Osteoblast (primary cell): ENCODE results near the gene TRA2A. TPM values are rescaled to one million over a fixed set of nuclear protein-coding genes. Genes with fewer than 3 reads are reported as not detected.
A peak's percentile ranks its signal among the peaks of the same experiment; 100 is the strongest.

Experiments
- DNase-seq: peaks from one replicate; pipeline ENCODE4 v3.0.0; 2011; ENCODE audit warnings: low spot score, mixed read lengths; ENCODE audit not compliant: insufficient read length; ENCODE audit errors: missing footprints
- H2AFZ ChIP-seq: 2 replicates; pipeline ENCODE4 v1.6.0; 2011; ENCODE audit warnings: mild to moderate bottlenecking, low read length
- H3K27ac ChIP-seq: 2 replicates; pipeline ENCODE4 v1.5.1; 2011; ENCODE audit warnings: mild to moderate bottlenecking, low read depth, low read length, moderate library complexity
- H3K27me3 ChIP-seq: 2 replicates; pipeline ENCODE4 v1.6.0; 2012; ENCODE audit warnings: mild to moderate bottlenecking, control low read depth, inconsistent platforms, low read length, moderate library complexity; ENCODE audit not compliant: insufficient read depth
- H3K36me3 ChIP-seq: 2 replicates; pipeline ENCODE4 v1.5.1; 2011; ENCODE audit warnings: mild to moderate bottlenecking, low read length, control low read depth, moderate library complexity; ENCODE audit not compliant: insufficient read depth
- H3K4me1 ChIP-seq: 2 replicates; pipeline ENCODE4 v1.5.1; 2011; ENCODE audit warnings: mild to moderate bottlenecking, low read length, control low read depth, moderate library complexity; ENCODE audit not compliant: insufficient read depth
- H3K4me2 ChIP-seq: 2 replicates; pipeline ENCODE4 v1.6.0; 2011; ENCODE audit warnings: mild to moderate bottlenecking, low read length; ENCODE audit not compliant: insufficient read depth
- H3K4me3 ChIP-seq: fragments of 200-600 bp; sonication (generic); 3 replicates; pipeline ENCODE4 v1.5.1; 2012; ENCODE audit warnings: mild to moderate bottlenecking, low read length, inconsistent platforms; ENCODE audit not compliant: insufficient read depth
- H3K79me2 ChIP-seq: 2 replicates; pipeline ENCODE4 v1.6.0; 2012; ENCODE audit warnings: mild to moderate bottlenecking, low read length, control low read depth, inconsistent platforms; ENCODE audit not compliant: insufficient read depth
- H3K9me3 ChIP-seq: 2 replicates; pipeline ENCODE4 v1.5.1; 2011; ENCODE audit warnings: low read depth, low read length, control low read depth
- H4K20me1 ChIP-seq: 2 replicates; pipeline ENCODE4 v1.6.0; 2012; ENCODE audit warnings: mild to moderate bottlenecking, low read length, control low read depth; ENCODE audit not compliant: insufficient read depth
- CTCF ChIP-seq: IDR thresholded peaks from 2 replicates; pipeline ENCODE4 v1.5.1; 2011; ENCODE audit warnings: mild to moderate bottlenecking, low read depth, low read length, moderate library complexity; ENCODE audit errors: extremely low read depth
- total RNA-seq: library from RNA; depleted of rRNA; stranded (reverse); fragments of >200 nt; gene quantifications from 2 replicates; pipeline ENCODE4 v1.2.3, GENCODE V29; 2012

The TRA2A gene
- total RNA-seq, 1 donor: 25.7 TPM

- Histone ChIP-seq H3K27me3 (peaks cover 70% of the 10 kb centered on the region), H2AFZ (peak overlapping the region; percentile 67), H3K27ac (peak overlapping the region; percentile 60), H3K79me2 (peaks cover 42% of the 10 kb centered on the region), H3K4me2 (peak overlapping the region; percentile 95), H3K4me1 (peaks cover 24% of the 10 kb centered on the region), H4K20me1 (no peaks in the 10 kb centered on the region), H3K9me3 (no peaks in the 10 kb centered on the region), H3K4me3 (peak overlapping the region; percentile 78), H3K36me3 (no peaks in the 10 kb centered on the region)
- TF ChIP-seq CTCF: no peak
- peak; percentile 87 for DNase-seq
Observed at GRCh38 chr7:23469150-23469960, 62.4 kb downstream of the TRA2A start.

- no peaks in the 10 kb centered on the region for H4K20me1 ChIP-seq
- H3K27me3 ChIP-seq: peaks cover 63% of the 10 kb centered on the region
- H3K4me2 ChIP-seq: peak overlapping the region; percentile 95
- peaks cover 47% of the 10 kb centered on the region for H3K79me2 ChIP-seq
- peak overlapping the region; percentile 78 for H3K4me3 ChIP-seq
- peak overlapping the region; percentile 21 for H3K27ac ChIP-seq
- H2AFZ ChIP-seq: peak overlapping the region; percentile 67
- TF ChIP-seq CTCF: no peak
- H3K9me3 ChIP-seq: no peaks in the 10 kb centered on the region
- H3K36me3 ChIP-seq: no peaks in the 10 kb centered on the region
- H3K4me1 ChIP-seq: peaks cover 18% of the 10 kb centered on the region
- DNase-seq: no peak
Observed at GRCh38 chr7:23468526-23469149, 63.1 kb downstream of the TRA2A start.

- H3K4me3 ChIP-seq: peak overlapping the region; percentile 78
- H4K20me1 ChIP-seq: no peaks in the 10 kb centered on the region
- H3K27ac ChIP-seq: no peak overlapping the region
- peak overlapping the region; percentile 95 for H3K4me2 ChIP-seq
- H3K9me3 ChIP-seq: no peaks in the 10 kb centered on the region
- H3K27me3 ChIP-seq: peaks cover 59% of the 10 kb centered on the region
- H3K36me3 ChIP-seq: no peaks in the 10 kb centered on the region
- peaks cover 16% of the 10 kb centered on the region for H3K4me1 ChIP-seq
- TF ChIP-seq CTCF: no peak
- peaks cover 47% of the 10 kb centered on the region for H3K79me2 ChIP-seq
- peak overlapping the region; percentile 37 for H2AFZ ChIP-seq
- peak; percentile 85 for DNase-seq
Observed at GRCh38 chr7:23467806-23468525, 63.8 kb downstream of the TRA2A start.

- Histone ChIP-seq H2AFZ (no peak overlapping the region), H3K27me3 (peaks cover 52% of the 10 kb centered on the region), H3K4me1 (peaks cover 16% of the 10 kb centered on the region), H3K9me3 (no peaks in the 10 kb centered on the region), H3K27ac (no peak overlapping the region), H4K20me1 (no peaks in the 10 kb centered on the region), H3K36me3 (no peaks in the 10 kb centered on the region), H3K4me2 (peak overlapping the region; percentile 95), H3K4me3 (peak overlapping the region; percentile 78), H3K79me2 (peaks cover 47% of the 10 kb centered on the region)
- TF ChIP-seq CTCF: no peak
- no peak for DNase-seq
Observed at GRCh38 chr7:23467291-23467805, 64.4 kb downstream of the TRA2A start.
